NB4 (cell line): ENCODE results near the gene ABCA6.

Source experiments
- CTCF ChIP-seq: IDR thresholded peaks from one replicate; pipeline ENCODE4 v1.5.1; 2012; ENCODE audit warnings: low read depth, low read length
- POLR2A ChIP-seq: IDR thresholded peaks from 2 replicates; pipeline ENCODE4 v1.6.1; 2011; ENCODE audit warnings: mild to moderate bottlenecking; ENCODE audit not compliant: insufficient read length; ENCODE audit errors: extremely low read depth

DNA sequence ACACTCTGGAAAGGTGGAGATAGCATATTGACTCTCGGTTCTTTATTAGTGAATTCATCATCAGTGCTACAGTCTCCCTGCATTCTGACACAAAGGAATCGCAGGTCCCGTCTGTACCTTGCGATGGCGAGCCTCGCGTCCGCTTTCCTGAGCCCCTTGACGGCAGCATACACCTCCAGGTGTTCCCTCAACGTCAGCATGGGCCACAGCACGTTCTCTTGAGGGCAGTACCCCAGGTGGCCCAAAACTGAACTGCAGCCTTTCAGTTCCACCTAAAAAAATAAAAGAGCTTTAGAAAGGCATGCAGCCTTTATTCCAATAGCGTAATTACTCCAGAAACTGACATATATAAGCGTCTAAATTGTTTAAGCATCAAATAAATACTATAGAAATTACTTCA is 56.8 kb downstream of the ABCA6 start:
- TF ChIP-seq CTCF (peak; percentile 1), POLR2A (no peak)
